A549 (cell line): ENCODE data around the gene ST6GALNAC4. TPM values are rescaled to one million over a fixed set of nuclear protein-coding genes. Genes with fewer than 3 reads are reported as not detected.
A peak's percentile ranks its signal among the peaks of the same experiment; 100 is the strongest.

Experiments
- ATAC-seq, 2 experiments: fragments of 200-7000 bp in 1 of 2; fragments of >200 bp in 1 of 2; cut with Nextera tagmentation in 1 of 2; cut with Tn5 transposase in 1 of 2; 3 replicates each; pipeline versions ENCODE4 v1.8.0 to v1.9.1; 2018 to 2020; ENCODE audit warnings: mild to moderate bottlenecking in 1 of 2, moderate library complexity in 1 of 2
- CTCF ChIA-PET: fragments of 300-600 bp; sonication (Branson Sonifier 250); formaldehyde crosslinking; extraction: SDS; loops from one replicate; lab custom pipeline; 2021; ENCODE audit warnings: antibody characterized with exemption, inconsistent platforms; lab: Yijun Ruan, JAX
- POLR2A ChIA-PET: fragments of 350-600 bp; formaldehyde crosslinking; extraction: SDS; loops from one replicate; lab custom pipeline; 2021; ENCODE audit warnings: antibody characterized with exemption, inconsistent platforms; lab: Yijun Ruan, JAX
- DNase-seq, 2 experiments: peaks; one replicate each; pipeline versions ENCODE4 v3.0.0 to v3.0.0-alpha.2; 2011 to 2016; ENCODE audit warnings: low read depth in 1 of 2, low spot score in 1 of 2
- FAIRE-seq: peaks from 2 replicates; lab custom pipeline; 2011; peaks lifted over from hg19 to GRCh38; lab: Jason Lieb, UNC
- H3K27ac ChIP-seq, 2 experiments: fragments of >200 bp; sonication (Bioruptor Twin); formaldehyde crosslinking; 3 replicates each; pipeline ENCODE4 v1.5.1; 2016 to 2017
- H3K4me1 ChIP-seq: fragments of >200 bp; sonication (Bioruptor Twin); formaldehyde crosslinking; 3 replicates; pipeline ENCODE4 v1.6.1; 2016
- H3K4me2 ChIP-seq: fragments of >200 bp; sonication (Bioruptor Twin); formaldehyde crosslinking; 3 replicates; pipeline ENCODE4 v1.6.1; 2016
- H3K4me3 ChIP-seq: fragments of >200 bp; sonication (Bioruptor Twin); formaldehyde crosslinking; 3 replicates; pipeline ENCODE4 v1.5.1; 2016
- H3K9me3 ChIP-seq: fragments of >200 bp; sonication (Bioruptor Twin); formaldehyde crosslinking; 3 replicates; pipeline ENCODE4 v1.6.1; 2016
- BCL3 ChIP-seq: fragments of >200 bp; sonication (Bioruptor Twin); formaldehyde crosslinking; IDR thresholded peaks from 3 replicates; pipeline ENCODE4 v1.6.1; 2016
- CBX8 ChIP-seq: fragments of 200-600 bp; sonication (generic); IDR thresholded peaks from 2 replicates; pipeline ENCODE4 v1.6.1; 2016
- CEBPB ChIP-seq, 2 experiments: fragments of >200 bp in 1 of 2; sonication (Bioruptor Twin) in 1 of 2; formaldehyde crosslinking in 1 of 2; IDR thresholded peaks; 2 replicates each; pipeline ENCODE4 v1.6.1; 2012 to 2016
- CTCF ChIP-seq: fragments of >200 bp; sonication (Bioruptor Twin); formaldehyde crosslinking; IDR thresholded peaks from 3 replicates; pipeline ENCODE4 v1.5.1; 2016
- E2F6 ChIP-seq: IDR thresholded peaks from 2 replicates; pipeline ENCODE4 v1.6.1; 2012; ENCODE audit warnings: low read depth, borderline replicate concordance
- FOSB ChIP-seq: fragments of 250-450 bp; sonication (Bioruptor Pico); IDR thresholded peaks from 2 replicates; pipeline ENCODE4 v1.5.0; 2020; ENCODE audit warnings: mild to moderate bottlenecking, moderate library complexity
- GATA3 ChIP-seq: IDR thresholded peaks from 2 replicates; pipeline ENCODE4 v1.6.1; 2012; ENCODE audit warnings: borderline replicate concordance
- HES2 ChIP-seq: fragments of >200 bp; sonication (Bioruptor Twin); formaldehyde crosslinking; IDR thresholded peaks from 2 replicates; pipeline ENCODE4 v1.6.1; 2016
- HEYL ChIP-seq: fragments of 250-450 bp; sonication (Bioruptor Pico); IDR thresholded peaks from 2 replicates; pipeline ENCODE4 v1.8.0; 2021; ENCODE audit warnings: mild to moderate bottlenecking, moderate library complexity
- HOXA7 ChIP-seq: fragments of 250-450 bp; sonication (Bioruptor Pico); IDR thresholded peaks from 2 replicates; pipeline ENCODE4 v1.5.0; 2020; ENCODE audit warnings: mild to moderate bottlenecking, moderate library complexity
- JUN ChIP-seq, 2 experiments: fragments of >200 bp; sonication (Bioruptor Twin); formaldehyde crosslinking; IDR thresholded peaks; 2 replicates in 1 of 2; 3 replicates in 1 of 2; pipeline ENCODE4 v1.6.1; 2016 to 2017
- JUNB ChIP-seq: fragments of >200 bp; sonication (Bioruptor Twin); formaldehyde crosslinking; IDR thresholded peaks from 2 replicates; pipeline ENCODE4 v1.6.1; 2016
- KDM1A ChIP-seq: fragments of 200-600 bp; sonication (generic); IDR thresholded peaks from 2 replicates; pipeline ENCODE4 v1.6.1; 2016; ENCODE audit warnings: low read depth, mild to moderate bottlenecking
- MAFK ChIP-seq: fragments of 450-650 bp; IDR thresholded peaks from 2 replicates; pipeline ENCODE4 v1.6.1; 2014; ENCODE audit not compliant: partially characterized antibody
- MAZ ChIP-seq: fragments of 150-350 bp; IDR thresholded peaks from 2 replicates; pipeline ENCODE4 v1.6.1; 2014; ENCODE audit warnings: antibody characterized with exemption, low read depth, low read length, borderline replicate concordance
- NPAS2 ChIP-seq: fragments of 250-450 bp; sonication (Bioruptor Pico); IDR thresholded peaks from 2 replicates; pipeline ENCODE4 v1.8.0; 2022; ENCODE audit warnings: mild to moderate bottlenecking, moderate library complexity, borderline replicate concordance
- NR3C1 ChIP-seq: fragments of >200 bp; sonication (Bioruptor Twin); formaldehyde crosslinking; IDR thresholded peaks from 3 replicates; pipeline ENCODE4 v1.6.1; 2017
- PBX3 ChIP-seq: IDR thresholded peaks from 2 replicates; pipeline ENCODE4 v1.6.1; 2012
- PHF8 ChIP-seq: fragments of 200-600 bp; sonication (generic); IDR thresholded peaks from 2 replicates; pipeline ENCODE4 v1.6.1; 2016; ENCODE audit warnings: low read depth, mild to moderate bottlenecking, antibody characterized with exemption, moderate library complexity, borderline replicate concordance
- RAD21 ChIP-seq, 2 experiments: fragments of >200 bp in 1 of 2; sonication (Bioruptor Twin) in 1 of 2; formaldehyde crosslinking in 1 of 2; IDR thresholded peaks in 1 of 2; conservative IDR thresholded peaks in 1 of 2; 2 replicates in 1 of 2; 3 replicates in 1 of 2; pipeline ENCODE4 v1.6.1; 2012 to 2018; ENCODE audit warnings: inconsistent platforms in 1 of 2
- RARB ChIP-seq: fragments of 250-450 bp; sonication (Bioruptor Pico); IDR thresholded peaks from 2 replicates; pipeline ENCODE4 v1.8.0; 2021; ENCODE audit warnings: mild to moderate bottlenecking, moderate library complexity
- SMC3 ChIP-seq: fragments of >200 bp; sonication (Bioruptor Twin); formaldehyde crosslinking; IDR thresholded peaks from 3 replicates; pipeline ENCODE4 v1.6.1; 2018; ENCODE audit warnings: inconsistent platforms
- SREBF2 ChIP-seq: fragments of 450-650 bp; IDR thresholded peaks from 2 replicates; pipeline ENCODE4 v1.6.1; 2014; ENCODE audit warnings: mild to moderate bottlenecking, moderate library complexity
- USF2 ChIP-seq: fragments of 450-650 bp; IDR thresholded peaks from 2 replicates; pipeline ENCODE4 v1.6.1; 2014; ENCODE audit warnings: antibody characterized with exemption
- ZC3H11A ChIP-seq: fragments of 450-650 bp; IDR thresholded peaks from 2 replicates; pipeline ENCODE4 v1.6.1; 2014; ENCODE audit warnings: antibody characterized with exemption, mild to moderate bottlenecking
- ZFP36 ChIP-seq: fragments of 450-650 bp; IDR thresholded peaks from 2 replicates; pipeline ENCODE4 v1.6.1; 2014; ENCODE audit warnings: borderline replicate concordance; ENCODE audit not compliant: partially characterized antibody
- ZNF302 ChIP-seq: fragments of 250-450 bp; sonication (Bioruptor Pico); IDR thresholded peaks from 2 replicates; pipeline ENCODE4 v1.9.0; 2021; ENCODE audit warnings: inconsistent platforms, mild to moderate bottlenecking, moderate library complexity
- ZSCAN20 ChIP-seq: fragments of 250-450 bp; sonication (Bioruptor Pico); IDR thresholded peaks from 2 replicates; pipeline ENCODE4 v1.8.0; 2022; ENCODE audit warnings: mild to moderate bottlenecking, moderate library complexity
- WGBS: methylation state at CpG from one replicate; pipeline ENCODE4 v1.1.6; 2017; ENCODE audit errors: missing lambda C conversion rate; 5-methylcytosine and 5-hydroxymethylcytosine counted together
- polyA plus RNA-seq, 4 experiments: library from polyadenylated mRNA; depleted of rRNA in 3 of 4; stranded (reverse); fragments of >200 nt; fragmentation: RNase III in 1 of 4; extraction: RNeasy Plus Mini Kit Qiagen cat#74134 plus additional on column Dnase treatment in 1 of 4; gene quantifications; 2 replicates in 3 of 4; 3 replicates in 1 of 4; pipeline ENCODE4 v1.2.3, GENCODE V29; 2011 to 2017
- TF ChIP-seq, protein P1 (sequence below): fragments of 250-450 bp; sonication (Bioruptor Pico); IDR thresholded peaks from 2 replicates; pipeline ENCODE4 v1.5.0; 2020; ENCODE audit warnings: low read depth, mild to moderate bottlenecking, moderate library complexity

The ST6GALNAC4 gene
- polyA plus RNA-seq, 2 of the 4 experiments (the other 2 are of a cell fraction), result 11.0 to 24.8 TPM

GRCh38 chr9:127921557-127922120 is 4.8 kb upstream of the ST6GALNAC4 start:
- peak in 1 of 2 experiments; percentile 85 for DNase-seq
- POLR2A ChIA-PET, result no interaction called here
- peak overlapping the region; percentile 83 for H3K4me2 ChIP-seq
- peak overlapping the region; percentile 79 to 90; a peak in 4 of 6 replicates for H3K27ac ChIP-seq
- H3K9me3 ChIP-seq, result no peaks in the 10 kb centered on the region
- H3K4me3 ChIP-seq, result peak overlapping the region; percentile 25; the same call in 1 of the 3 replicates
- TF ChIP-seq ZC3H11A, result no peak
- TF ChIP-seq CBX8, result no peak
- TF ChIP-seq PBX3, result no peak
- no peak for TF ChIP-seq BCL3
- no peak for TF ChIP-seq MAZ
- TF ChIP-seq GATA3, result no peak
- no peak for TF ChIP-seq JUNB
- peak; percentile 85 for TF ChIP-seq SMC3
- TF ChIP-seq ZNF302 (CRISPR knock-in tag), result no peak
- peak; percentile 93 to 97 for TF ChIP-seq RAD21 (conservative IDR thresholded peaks at IDR 0.05 in 1 of 2, IDR thresholded peaks at IDR 0.05 in 1 of 2)
- TF ChIP-seq USF2, result no peak
- TF ChIP-seq CTCF, result peak; percentile 89
- TF ChIP-seq SREBF2, result no peak
- TF ChIP-seq PHF8, result no peak
- TF ChIP-seq HOXA7, result no peak
- no peak for TF ChIP-seq FOSB (CRISPR knock-in tag)
- no peak for TF ChIP-seq HEYL (CRISPR knock-in tag)
- no peak for TF ChIP-seq NPAS2
- TF ChIP-seq CEBPB (IDR thresholded peaks at IDR 0.05), result no peak
- TF ChIP-seq E2F6, result no peak
- no peak for TF ChIP-seq MAFK
- 0 out of 5 replicates have a peak, but pooled peaks of 1 of the 2 experiments have one; percentile 30 for TF ChIP-seq JUN (IDR thresholded peaks at IDR 0.05)
- no peak for TF ChIP-seq HES2
- no peak for TF ChIP-seq RARB
- TF ChIP-seq, protein P1, sequence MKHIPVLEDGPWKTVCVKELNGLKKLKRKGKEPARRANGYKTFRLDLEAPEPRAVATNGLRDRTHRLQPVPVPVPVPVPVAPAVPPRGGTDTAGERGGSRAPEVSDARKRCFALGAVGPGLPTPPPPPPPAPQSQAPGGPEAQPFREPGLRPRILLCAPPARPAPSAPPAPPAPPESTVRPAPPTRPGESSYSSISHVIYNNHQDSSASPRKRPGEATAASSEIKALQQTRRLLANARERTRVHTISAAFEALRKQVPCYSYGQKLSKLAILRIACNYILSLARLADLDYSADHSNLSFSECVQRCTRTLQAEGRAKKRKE (CRISPR knock-in tag), result no peak
- no peak for TF ChIP-seq ZFP36
- TF ChIP-seq ZSCAN20 (CRISPR knock-in tag), result no peak
- peak; percentile 30; the same call in 1 of the 2 replicates for TF ChIP-seq KDM1A
- no peak for TF ChIP-seq NR3C1
- FAIRE-seq, result no peak
- CTCF ChIA-PET, result interaction anchor here (0.5 to 7.0 kb wide), 84 partner anchors 8 to 706 kb away, joined by 3 to 83 read pairs (median 5); partner anchors contain the start of genes AK1, CDK9, DPM2 and PIP5KL1
- WGBS, result 13% methylated on average over 30 of the region's 45 CpGs
- peaks cover 59% of the 10 kb centered on the region for H3K4me1 ChIP-seq
- ATAC-seq, result peak; percentile 5 to 41; a peak in 3 of 6 replicates
